HL-60/S4 treated with retinoic acid at 250 ng/mL for 4 days and 3 days (cell line): Measurements from ENCODE around the gene TFIP11.

Experiments
- in situ Hi-C: fragments of 300-500 bp; cut with MboI; formaldehyde crosslinking; loops from 2 replicates; pipeline ENCODE4 v1.7.0; 2022; ENCODE audit warnings: low sequenced_read_pairs

Gene TFIP11

GRCh38 chr22:26508148-26508547 lies 4.1 kb downstream of the TFIP11 start:
- in situ Hi-C loops, result no loop called here

GRCh38 chr22:26503758-26504157 lies 8.5 kb downstream of the TFIP11 start:
- in situ Hi-C loops, result no loop called here

GRCh38 chr22:26502688-26503561 lies 9.3 kb downstream of the TFIP11 start:
- in situ Hi-C loops, result no loop called here

DNA sequence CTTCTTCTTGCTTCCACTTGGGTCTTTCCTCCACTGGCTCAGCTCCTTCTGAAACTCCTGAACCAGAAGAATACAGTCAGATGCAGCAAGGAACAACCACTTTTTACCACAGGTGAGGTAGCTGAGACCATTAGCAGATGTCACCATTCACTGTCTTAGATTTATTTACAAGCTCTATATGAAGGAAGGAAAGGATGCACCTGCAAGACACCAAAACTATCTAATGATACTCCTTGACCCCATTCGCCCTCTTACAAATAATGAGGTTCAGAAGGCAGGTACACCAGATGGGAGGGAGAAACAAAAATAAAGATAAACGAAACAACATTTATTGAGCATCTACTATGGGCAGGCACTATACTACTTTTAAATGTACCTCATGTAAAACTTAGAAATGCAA lies 10.3 kb downstream of the TFIP11 start:
- in situ Hi-C loops, result no loop called here

- in situ Hi-C loops, result no loop called here
These were observed 13.0 kb downstream of the TFIP11 start for GRCh38 chr22:26499188-26499703.

GRCh38 chr22:26496456-26496855 lies 15.8 kb downstream of the TFIP11 start:
- in situ Hi-C loops, result no loop called here

GRCh38 chr22:26494506-26494905 lies 17.8 kb downstream of the TFIP11 start:
- in situ Hi-C loops, result no loop called here

GRCh38 chr22:26492220-26492619 lies 20.1 kb downstream of the TFIP11 start:
- in situ Hi-C loops, result no loop called here

DNA sequence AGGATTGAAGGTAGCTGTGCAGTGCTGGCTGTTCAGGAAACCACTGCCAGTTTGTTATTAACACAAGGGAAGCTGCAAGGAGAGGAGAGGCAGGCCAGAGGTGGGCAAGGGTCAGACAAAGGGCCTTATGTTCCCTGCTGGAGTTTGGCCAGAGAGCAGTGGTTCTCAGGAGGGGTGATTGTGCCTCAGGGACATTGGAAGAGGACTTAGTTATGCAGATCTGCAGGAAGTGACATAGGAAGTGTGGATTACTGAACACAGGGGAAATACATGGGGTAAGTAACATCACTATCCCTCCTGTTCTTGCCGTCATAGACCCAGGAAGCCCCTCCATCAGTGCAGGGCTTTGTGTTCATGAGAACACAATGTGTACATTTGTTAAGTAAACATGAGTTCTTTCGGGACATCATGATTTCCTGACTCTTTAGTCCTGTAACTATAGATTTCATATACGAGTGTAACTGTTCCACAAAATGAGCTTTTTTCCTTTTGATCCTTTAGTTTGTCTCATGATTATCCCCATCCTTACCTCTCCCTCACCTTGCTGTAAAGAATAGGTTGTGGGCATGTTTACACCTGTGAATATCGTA lies 22.7 kb downstream of the TFIP11 start:
- in situ Hi-C loops, result no loop called here

DNA sequence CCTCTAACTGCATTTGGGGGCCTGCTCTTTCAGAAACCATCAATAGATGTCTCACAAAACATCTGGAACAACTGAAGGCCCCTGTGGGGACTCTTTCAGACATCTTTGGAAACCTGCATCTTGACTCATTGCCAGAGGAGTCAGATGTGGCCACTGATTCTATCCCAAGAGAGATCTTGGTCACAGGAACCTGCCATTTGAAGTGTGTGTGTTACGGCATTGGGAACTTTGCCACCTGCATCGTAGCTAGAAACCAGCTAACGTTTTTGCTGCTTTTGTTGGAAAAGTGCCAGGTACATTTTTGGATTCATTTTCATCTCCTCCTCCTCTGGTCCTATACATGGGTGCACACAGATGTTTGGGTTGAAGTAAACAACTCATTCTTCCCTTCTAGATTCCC lies 24.3 kb downstream of the TFIP11 start:
- in situ Hi-C loops, result no loop called here

DNA sequence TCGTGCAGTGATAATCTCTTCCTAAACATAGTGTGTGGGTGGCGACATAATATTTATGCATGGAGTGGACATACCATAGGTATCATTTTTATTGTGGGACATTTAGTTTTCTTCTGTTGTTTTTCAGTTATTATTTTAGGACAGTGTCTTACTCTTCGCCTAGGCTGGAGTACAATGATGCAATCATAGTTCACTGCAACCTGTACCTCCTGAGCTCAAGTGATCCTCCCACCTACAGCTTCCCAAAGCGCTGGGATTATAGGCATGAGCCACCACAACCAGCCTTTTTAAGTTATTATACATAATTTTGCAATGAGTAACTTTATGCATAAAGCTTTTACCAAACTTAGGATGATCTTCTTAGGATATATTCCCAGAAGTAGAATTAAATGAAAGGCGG lies 25.9 kb downstream of the TFIP11 start:
- in situ Hi-C loops, result no loop called here

DNA sequence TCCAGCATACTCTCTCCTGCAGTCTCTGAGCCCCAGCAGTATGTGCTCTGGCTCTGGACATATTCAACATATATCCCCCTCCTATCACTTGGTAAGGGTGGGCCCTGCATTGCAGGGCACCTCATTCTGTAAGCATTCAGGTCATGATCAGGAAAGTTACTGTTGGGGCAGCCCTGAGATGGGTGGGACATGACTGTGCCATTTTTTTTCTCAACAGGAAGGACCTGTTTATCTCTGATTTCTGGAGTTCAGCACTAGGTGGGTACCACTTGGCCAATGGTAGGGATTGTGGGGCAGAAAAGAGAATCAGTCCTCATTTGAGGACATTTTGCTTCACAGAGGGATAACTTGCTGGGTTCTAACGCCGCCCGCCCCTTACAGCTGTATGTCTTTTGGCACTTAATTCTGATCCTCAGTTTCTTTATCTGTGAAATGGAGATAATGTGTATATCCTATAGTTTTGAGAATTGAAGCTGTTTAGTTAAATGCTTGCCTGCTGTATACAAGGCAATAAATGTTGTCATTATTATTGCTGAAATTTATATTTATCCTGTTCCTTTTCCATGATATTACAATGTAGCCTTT lies 26.4 kb downstream of the TFIP11 start:
- in situ Hi-C loops, result no loop called here

DNA sequence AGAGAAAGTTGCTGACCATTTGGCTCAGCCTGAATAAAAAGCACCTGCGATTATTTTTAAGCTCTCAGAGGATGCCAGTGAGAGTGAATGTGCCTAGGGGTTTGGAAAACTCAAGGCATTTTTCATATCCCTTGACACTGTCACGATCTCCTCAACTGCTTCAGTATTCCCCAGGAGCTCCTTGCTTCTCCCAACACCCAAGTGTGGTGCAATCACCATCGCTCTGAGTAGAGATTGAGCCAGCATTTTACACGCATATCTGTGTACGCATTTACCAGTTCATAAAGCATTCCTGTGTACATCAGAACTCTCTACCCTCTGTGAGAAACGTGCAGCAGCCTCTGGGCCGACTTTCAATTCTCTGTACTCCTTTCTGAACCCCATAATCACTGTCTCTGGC lies 27.3 kb downstream of the TFIP11 start:
- in situ Hi-C loops, result no loop called here

- in situ Hi-C loops, result no loop called here
These were observed 27.9 kb downstream of the TFIP11 start for GRCh38 chr22:26484360-26484706.

DNA sequence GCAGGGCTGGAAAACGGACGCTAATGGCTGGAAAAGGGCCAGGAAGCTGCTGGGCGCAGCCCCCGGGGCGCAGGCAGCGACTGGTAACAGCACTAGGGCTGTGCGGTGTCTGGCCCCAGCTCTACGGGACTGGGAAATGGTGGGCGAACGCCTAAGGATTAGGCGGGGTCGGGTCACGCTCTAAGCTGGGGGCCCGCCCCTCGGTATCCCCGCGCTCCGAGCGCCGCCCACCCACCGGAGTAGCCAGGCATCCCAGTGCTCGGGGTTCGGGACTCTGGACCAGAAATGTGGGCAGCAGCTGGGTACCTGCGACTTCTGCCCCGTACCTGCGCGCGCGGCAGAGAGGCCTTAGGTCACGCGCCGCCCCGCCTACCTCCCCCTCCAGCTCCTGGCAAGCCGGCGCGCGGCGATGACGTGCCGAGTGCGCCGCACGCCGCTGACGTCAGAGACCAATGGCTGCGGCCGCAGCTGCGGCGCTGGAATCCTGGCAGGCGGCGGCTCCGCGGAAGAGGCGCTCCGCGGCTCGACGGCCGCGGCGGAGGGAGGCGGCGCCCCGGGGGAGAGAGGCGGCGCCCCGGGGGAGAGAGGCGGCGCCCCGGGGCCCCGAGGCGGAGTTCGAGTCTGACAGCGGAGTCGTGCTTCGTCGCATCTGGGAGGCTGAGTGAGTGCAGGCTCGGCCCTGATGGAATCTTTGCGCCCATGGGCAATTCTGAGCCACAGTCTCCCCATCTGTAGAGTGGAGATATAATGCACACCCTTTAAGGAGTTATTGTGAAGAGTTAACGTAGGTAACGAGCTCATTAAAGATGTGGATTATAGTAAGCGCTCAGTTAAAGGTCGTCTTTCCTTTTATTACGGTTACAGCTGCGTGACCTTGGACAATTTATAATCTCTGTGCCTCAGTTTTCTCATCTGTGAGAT lies 28.6 kb downstream of the TFIP11 start, which contains the start of the genes HPS4 and SRRD:
TSS of gene HPS4 (minus strand) at position 345 of the 921 bp plus-strand sequence. CDS start 2,021 bp downstream, outside the sequence.
TSS of gene SRRD (plus strand) at position 439 of the 921 bp plus-strand sequence. CDS start at position 453, 14 bp downstream.
- in situ Hi-C loops, result no loop called here

- in situ Hi-C loops, result no loop called here
These were observed 29.2 kb downstream of the TFIP11 start for GRCh38 chr22:26483043-26483438.

DNA sequence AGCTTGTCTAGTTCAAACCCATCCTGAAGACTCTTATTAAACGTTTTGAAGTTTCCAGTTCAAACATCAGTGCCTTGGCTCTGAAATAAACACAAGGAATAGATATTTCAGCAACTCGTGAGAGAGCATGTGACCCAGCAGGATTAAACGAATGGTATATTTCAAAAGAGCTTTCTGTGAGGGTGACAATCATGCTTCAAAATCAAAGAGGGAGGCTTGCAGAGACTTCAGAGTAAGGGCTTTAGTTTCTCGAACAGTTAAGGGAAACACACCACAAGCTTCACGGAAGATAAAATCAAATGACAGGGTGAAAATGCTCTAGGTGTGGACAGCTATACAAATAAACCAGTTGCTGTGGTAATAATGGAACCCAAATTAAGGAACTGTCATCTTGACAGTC lies 30.1 kb downstream of the TFIP11 start:
- in situ Hi-C loops, result no loop called here

GRCh38 chr22:26481694-26482093 lies 30.6 kb downstream of the TFIP11 start:
- in situ Hi-C loops, result no loop called here

- in situ Hi-C loops, result no loop called here
These were observed 31.1 kb downstream of the TFIP11 start for GRCh38 chr22:26481112-26481693.

DNA sequence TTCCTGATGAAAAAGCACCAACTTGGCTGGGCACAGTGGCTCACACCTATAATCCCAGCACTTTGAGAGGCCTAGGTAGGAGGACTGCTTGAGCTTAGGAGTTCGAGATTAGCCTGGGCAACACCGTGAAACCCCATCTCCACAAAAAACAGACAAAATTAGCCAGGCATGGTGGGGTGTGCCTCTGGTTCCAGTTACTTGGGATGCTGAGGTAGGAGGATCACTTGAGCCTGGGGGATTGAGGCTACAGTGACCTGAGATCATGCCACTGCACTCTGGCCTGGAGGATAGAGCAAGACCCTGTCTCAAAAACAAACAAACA lies 31.7 kb downstream of the TFIP11 start:
- in situ Hi-C loops, result no loop called here
